Gastrocnemius medialis (tissue), 4 donors: ENCODE measurements around the gene TRNP1. TPM values are rescaled to one million over a fixed set of nuclear protein-coding genes. Genes with fewer than 3 reads are reported as not detected.

ENCODE experiments used
- ATAC-seq, 2 donors: fragments of 150-250 bp; one replicate each; pipeline ENCODE4 v1.9.1; 2016
- DNase-seq, 2 donors: peaks; one replicate each; pipeline ENCODE4 v3.0.0-alpha.2; 2019
- H3K27ac ChIP-seq, 4 donors: fragments of 200-600 bp; sonication (generic); 1 replicate in 1 of 4; 2 replicates in 3 of 4; pipeline ENCODE4 v1.5.1; 2016 to 2018; ENCODE audit warnings: mild to moderate bottlenecking in 2 of 4, moderate library complexity in 1 of 4
- H3K27me3 ChIP-seq, 3 donors: fragments of 200-600 bp; sonication (generic) in 2 of 3; 1 replicate in 1 of 3; 2 replicates in 2 of 3; pipeline versions ENCODE4 v1.5.1 to v1.6.0; 2016 to 2019; ENCODE audit warnings: mild to moderate bottlenecking in 1 of 3, moderate library complexity in 1 of 3
- H3K36me3 ChIP-seq, 2 donors: fragments of 200-600 bp; sonication (generic) in 1 of 2; one replicate each; pipeline ENCODE4 v1.5.1; 2017 to 2018
- H3K4me1 ChIP-seq, 2 donors: fragments of 200-600 bp; sonication (generic) in 1 of 2; one replicate each; pipeline ENCODE4 v1.5.1; 2016 to 2017; ENCODE audit warnings: mild to moderate bottlenecking in 2 of 2
- H3K4me3 ChIP-seq, 4 donors: fragments of 200-600 bp; sonication (generic) in 3 of 4; 1 replicate in 1 of 4; 2 replicates in 3 of 4; pipeline ENCODE4 v1.5.1; 2016 to 2019; ENCODE audit warnings: mild to moderate bottlenecking in 2 of 4
- H3K9me3 ChIP-seq, 3 donors: fragments of 200-600 bp; sonication (generic) in 2 of 3; 1 replicate in 1 of 3; 2 replicates in 2 of 3; pipeline ENCODE4 v1.5.1; 2016 to 2019
- POLR2A ChIP-seq, 2 donors: fragments of 450-650 bp; IDR thresholded peaks; one replicate each; pipeline ENCODE4 v1.6.1; 2017; ENCODE audit warnings: antibody characterized with exemption in 2 of 2, mild to moderate bottlenecking in 2 of 2, moderate library complexity in 2 of 2
- in situ Hi-C, 4 donors: fragments of 200-750 bp; cut with MboI; loops; one replicate each; pipeline versions ENCODE4 v1.15.0 to v1.8.0; 2017; ENCODE audit warnings: low sequenced_read_pairs in 4 of 4
- intact Hi-C: fragments of 100-400 bp; cut with DNase I; formaldehyde crosslinking; loops from one replicate; pipeline ENCODE4 v1.15.1; 2023; ENCODE audit warnings: low total_unique reads
- total RNA-seq, 4 donors: library from RNA; depleted of rRNA; stranded (reverse); fragments of >200 nt; gene quantifications; one replicate each; pipeline versions ENCODE4 v1.1.0 to v1.2.3, GENCODE V29; 2016
- TF ChIP-seq, protein P1 (sequence below), 5 experiments: fragments of 450-650 bp in 3 of 5; fragments of 200-600 bp in 2 of 5; sonication (generic) in 2 of 5; IDR thresholded peaks in 4 of 5; conservative IDR thresholded peaks in 1 of 5; 1 replicate in 4 of 5; 2 replicates in 1 of 5; pipeline ENCODE4 v1.5.1; 2016 to 2019; ENCODE audit warnings: antibody characterized with exemption in 5 of 5, mild to moderate bottlenecking in 3 of 5, moderate library complexity in 3 of 5

TRNP1 gene
- total RNA-seq, 4 donors from 2014 or later: 1.2 to 5.1 (median 2.0) TPM

DNA sequence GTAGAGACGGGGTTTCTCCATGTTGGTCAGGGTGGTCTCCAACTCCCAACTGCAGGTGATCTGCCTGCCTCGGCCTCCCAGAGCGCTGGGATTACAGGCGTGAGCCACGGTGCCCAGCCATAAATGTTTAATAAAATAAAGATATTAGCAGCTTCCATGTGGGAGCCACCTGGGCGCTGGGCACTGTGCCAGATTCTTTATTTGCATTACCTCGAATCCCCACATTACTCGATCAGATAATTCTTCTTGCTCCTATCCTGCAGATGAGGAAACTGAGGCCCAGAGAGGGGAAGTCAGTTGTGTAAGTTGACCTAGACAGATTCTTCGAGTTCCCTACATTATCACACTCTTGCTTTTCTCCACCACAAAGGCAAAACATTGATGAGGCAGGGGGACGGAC, 44.0 kb downstream of the TRNP1 start:
- Histone ChIP-seq H3K27ac (no peak overlapping the region), H3K9me3 (no peaks in the 10 kb centered on the region), H3K36me3 (no peaks in the 10 kb centered on the region), H3K4me1 (no peaks in the 10 kb centered on the region), H3K27me3 (no peaks in the 10 kb centered on the region), H3K4me3 (no peak overlapping the region)
- TF ChIP-seq POLR2A (IDR thresholded peaks at IDR 0.05): no peak
- TF ChIP-seq, protein P1, sequence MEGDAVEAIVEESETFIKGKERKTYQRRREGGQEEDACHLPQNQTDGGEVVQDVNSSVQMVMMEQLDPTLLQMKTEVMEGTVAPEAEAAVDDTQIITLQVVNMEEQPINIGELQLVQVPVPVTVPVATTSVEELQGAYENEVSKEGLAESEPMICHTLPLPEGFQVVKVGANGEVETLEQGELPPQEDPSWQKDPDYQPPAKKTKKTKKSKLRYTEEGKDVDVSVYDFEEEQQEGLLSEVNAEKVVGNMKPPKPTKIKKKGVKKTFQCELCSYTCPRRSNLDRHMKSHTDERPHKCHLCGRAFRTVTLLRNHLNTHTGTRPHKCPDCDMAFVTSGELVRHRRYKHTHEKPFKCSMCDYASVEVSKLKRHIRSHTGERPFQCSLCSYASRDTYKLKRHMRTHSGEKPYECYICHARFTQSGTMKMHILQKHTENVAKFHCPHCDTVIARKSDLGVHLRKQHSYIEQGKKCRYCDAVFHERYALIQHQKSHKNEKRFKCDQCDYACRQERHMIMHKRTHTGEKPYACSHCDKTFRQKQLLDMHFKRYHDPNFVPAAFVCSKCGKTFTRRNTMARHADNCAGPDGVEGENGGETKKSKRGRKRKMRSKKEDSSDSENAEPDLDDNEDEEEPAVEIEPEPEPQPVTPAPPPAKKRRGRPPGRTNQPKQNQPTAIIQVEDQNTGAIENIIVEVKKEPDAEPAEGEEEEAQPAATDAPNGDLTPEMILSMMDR (IDR thresholded peaks at IDR 0.05 in 4 of 5, conservative IDR thresholded peaks at IDR 0.05 in 1 of 5): no peak
- intact Hi-C loops: no loop called here
- DNase-seq (no peak), ATAC-seq (no peak)
- in situ Hi-C loops: no loop called here

DNA sequence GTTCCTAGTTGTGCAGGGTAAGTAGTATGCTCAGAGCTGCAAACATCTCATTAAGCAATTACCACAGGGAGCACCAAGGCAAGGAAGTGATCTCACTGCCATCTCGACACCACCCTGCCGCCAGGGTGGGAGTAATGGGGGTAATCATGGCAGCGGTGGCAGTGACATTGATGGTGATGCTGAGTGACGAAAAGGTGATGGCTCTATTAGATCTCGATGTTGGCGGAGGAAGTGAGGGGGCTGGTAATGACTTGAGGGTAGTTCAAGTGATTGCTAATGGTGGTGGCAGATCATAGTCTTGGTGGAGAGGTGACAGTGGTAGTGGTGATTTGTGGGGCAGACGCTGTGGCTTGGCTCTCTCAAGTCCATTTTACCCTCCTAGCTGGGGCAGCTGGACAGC, 44.5 kb downstream of the TRNP1 start:
- Histone ChIP-seq H3K4me1 (no peaks in the 10 kb centered on the region), H3K4me3 (no peak overlapping the region), H3K36me3 (no peaks in the 10 kb centered on the region), H3K9me3 (no peaks in the 10 kb centered on the region), H3K27me3 (no peaks in the 10 kb centered on the region), H3K27ac (no peak overlapping the region)
- DNase-seq: no peak
- ATAC-seq: no peak
- in situ Hi-C loops (no loop called here), intact Hi-C loops (no loop called here)
- TF ChIP-seq POLR2A (IDR thresholded peaks at IDR 0.05): no peak
- TF ChIP-seq, protein P1 (IDR thresholded peaks at IDR 0.05 in 4 of 5, conservative IDR thresholded peaks at IDR 0.05 in 1 of 5): no peak

DNA sequence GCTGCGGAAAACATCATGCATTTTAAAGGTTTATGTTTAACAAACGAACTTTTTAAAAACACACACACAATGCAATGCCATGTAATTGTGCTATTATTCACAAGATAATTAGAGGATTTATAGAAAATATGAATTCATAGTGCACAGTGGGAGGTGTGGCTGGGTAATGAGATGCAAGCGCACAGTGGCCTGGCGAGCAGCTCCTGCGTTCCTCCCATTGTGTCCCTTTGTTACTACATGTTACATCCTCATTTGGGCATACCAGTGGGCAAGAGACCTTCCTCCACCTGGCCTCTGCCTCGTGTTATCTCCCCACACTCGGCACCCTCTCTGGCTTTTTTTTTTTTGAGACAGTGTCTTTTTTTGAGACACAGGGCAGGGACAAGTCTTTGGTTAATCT, 49.2 kb downstream of the TRNP1 start:
- ATAC-seq (no peak), DNase-seq (no peak)
- TF ChIP-seq, protein P1 (IDR thresholded peaks at IDR 0.05 in 4 of 5, conservative IDR thresholded peaks at IDR 0.05 in 1 of 5): no peak
- no peak for TF ChIP-seq POLR2A (IDR thresholded peaks at IDR 0.05)
- Histone ChIP-seq H3K36me3 (no peaks in the 10 kb centered on the region), H3K27ac (no peak overlapping the region), H3K4me1 (peaks cover 3% of the 10 kb centered on the region in 2 donors), H3K27me3 (no peaks in the 10 kb centered on the region), H3K9me3 (no peaks in the 10 kb centered on the region), H3K4me3 (no peak overlapping the region)
- in situ Hi-C loops: loop anchor here in 1 of 4 donors (10.0 kb wide), 1 partner anchor 52 kb away; no protein-coding TSS in a partner anchor
- intact Hi-C loops: loop anchor here (5.0 kb wide), 1 partner anchor 240 kb away; no protein-coding TSS in a partner anchor

DNA sequence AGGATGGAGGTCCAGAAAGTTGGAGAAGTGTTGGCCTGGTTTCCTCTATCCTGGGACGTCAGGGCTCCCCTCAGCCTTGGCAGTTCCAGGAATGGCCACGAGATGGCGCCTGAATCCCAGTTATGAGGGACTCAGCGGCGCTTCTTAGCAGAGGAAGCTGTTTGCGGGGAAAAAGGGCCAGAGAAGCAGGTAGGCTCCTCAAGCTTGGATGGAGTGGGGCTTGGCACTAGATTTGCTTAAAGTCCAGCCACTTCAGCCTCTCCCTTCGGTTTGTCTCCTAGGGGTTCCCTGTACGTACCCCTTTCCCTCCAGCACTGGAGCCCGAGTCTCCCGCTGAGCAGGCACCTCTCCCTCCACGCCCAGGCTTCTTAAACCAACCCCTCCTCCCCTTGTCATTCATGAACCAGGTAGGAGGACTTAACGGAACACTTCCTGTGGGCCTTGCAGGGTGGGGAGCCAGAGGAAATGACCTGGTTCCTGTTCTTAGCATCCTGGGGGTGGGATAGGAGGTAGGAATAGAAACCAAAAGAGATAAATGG, 51.2 kb downstream of the TRNP1 start:
- Histone ChIP-seq H3K27ac (no peak overlapping the region), H3K36me3 (no peaks in the 10 kb centered on the region), H3K9me3 (no peaks in the 10 kb centered on the region), H3K4me1 (peaks cover 3% of the 10 kb centered on the region in 2 donors), H3K4me3 (peak overlapping the region; percentile 14 to 34 (median 18)), H3K27me3 (no peaks in the 10 kb centered on the region)
- in situ Hi-C loops (loop anchor here (5.0 to 10.0 kb wide), 2 partner anchors 50 to 53 kb away; no protein-coding TSS in a partner anchor), intact Hi-C loops (loop anchor here (1.0 to 5.0 kb wide), 3 partner anchors 48 to 238 kb away; no protein-coding TSS in a partner anchor)
- ATAC-seq: peak; percentile 74 to 89
- DNase-seq: peak; percentile 69 to 71
- TF ChIP-seq, protein P1 (IDR thresholded peaks at IDR 0.05 in 4 of 5, conservative IDR thresholded peaks at IDR 0.05 in 1 of 5): peak; percentile 93 to 98 (median 94)
- no peak for TF ChIP-seq POLR2A (IDR thresholded peaks at IDR 0.05)
